GM23338 (cell line): ENCODE results near the gene ECE1. TPM values are rescaled to one million over a fixed set of nuclear protein-coding genes. Genes with fewer than 3 reads are reported as not detected.

Experiments
- ATAC-seq: fragments of 200-7000 bp; cut with Tn5 transposase; 3 replicates; pipeline ENCODE4 v1.9.1; 2020
- DNase-seq: peaks from one replicate; pipeline ENCODE4 v3.0.0-alpha.2; 2015; ENCODE audit warnings: low spot score
- H2AFZ ChIP-seq: fragments of 200-600 bp; sonication (generic); 2 replicates; pipeline ENCODE4 v1.8.0; 2016; ENCODE audit warnings: antibody characterized with exemption, mild to moderate bottlenecking, moderate library complexity
- H3F3A ChIP-seq: fragments of 200-600 bp; sonication (generic); replicated peaks from 2 replicates; pipeline ENCODE4 v1.8.0; 2017; ENCODE audit warnings: antibody characterized with exemption, mixed run types, low read depth
- H3K27ac ChIP-seq: fragments of 200-600 bp; sonication (generic); 2 replicates; pipeline ENCODE4 v1.6.1; 2016; ENCODE audit warnings: low read depth
- H3K27me3 ChIP-seq: fragments of 200-600 bp; sonication (generic); 2 replicates; pipeline ENCODE4 v1.8.0; 2016; ENCODE audit warnings: mild to moderate bottlenecking, mixed run types, moderate library complexity; ENCODE audit not compliant: insufficient read depth
- H3K36me3 ChIP-seq: fragments of 200-600 bp; sonication (generic); 2 replicates; pipeline ENCODE4 v1.8.0; 2016; ENCODE audit warnings: mild to moderate bottlenecking; ENCODE audit not compliant: insufficient read depth
- H3K4me1 ChIP-seq: fragments of 200-600 bp; sonication (generic); 2 replicates; pipeline ENCODE4 v1.8.0; 2016; ENCODE audit warnings: mild to moderate bottlenecking, moderate library complexity; ENCODE audit not compliant: insufficient read depth
- H3K4me2 ChIP-seq: fragments of 200-600 bp; sonication (generic); 2 replicates; pipeline ENCODE4 v1.7.1; 2017; ENCODE audit warnings: mixed run types
- H3K4me3 ChIP-seq: fragments of 200-600 bp; sonication (generic); 2 replicates; pipeline ENCODE4 v1.6.1; 2016; ENCODE audit warnings: mixed run types
- H3K79me2 ChIP-seq: fragments of 200-600 bp; sonication (generic); replicated peaks from 2 replicates; pipeline ENCODE4 v1.8.0; 2017; ENCODE audit warnings: mild to moderate bottlenecking; ENCODE audit not compliant: insufficient read depth
- H3K9me2 ChIP-seq: fragments of 200-600 bp; sonication (generic); 2 replicates; pipeline ENCODE4 v1.8.0; 2017; ENCODE audit not compliant: insufficient read depth
- H4K20me1 ChIP-seq: fragments of 200-600 bp; sonication (generic); replicated peaks from 2 replicates; pipeline ENCODE4 v1.8.0; 2017; ENCODE audit warnings: mild to moderate bottlenecking; ENCODE audit not compliant: insufficient read depth
- H3K27ac Mint-ChIP-seq: 2 replicates; pipeline ENCODE4 v1.8.0; 2020; ENCODE audit warnings: inconsistent platforms, mild to moderate bottlenecking, moderate library complexity, mixed read lengths
- H3K27me3 Mint-ChIP-seq: 3 replicates; pipeline ENCODE4 v1.8.0; 2022; ENCODE audit warnings: low read depth, mild to moderate bottlenecking, moderate library complexity, mixed read lengths, inconsistent platforms; ENCODE audit not compliant: insufficient read depth, poor library complexity
- H3K36me3 Mint-ChIP-seq: 3 replicates; pipeline ENCODE4 v1.8.0; 2021; ENCODE audit warnings: low read depth, mild to moderate bottlenecking, inconsistent platforms, moderate library complexity, mixed read lengths
- H3K4me1 Mint-ChIP-seq: 3 replicates; pipeline ENCODE4 v1.8.0; 2020; ENCODE audit warnings: mild to moderate bottlenecking, inconsistent platforms, mixed read lengths
- H3K4me3 Mint-ChIP-seq: 3 replicates; pipeline ENCODE4 v1.8.0; 2021; ENCODE audit warnings: moderate library complexity, mild to moderate bottlenecking, inconsistent platforms, mixed read lengths
- H3K9me3 Mint-ChIP-seq: 3 replicates; pipeline ENCODE4 v1.8.0; 2020; ENCODE audit warnings: moderate library complexity, mild to moderate bottlenecking, inconsistent platforms, mixed read lengths
- CREB1 ChIP-seq: fragments of 250-450 bp; sonication (Bioruptor Pico); IDR thresholded peaks from 2 replicates; pipeline ENCODE4 v1.5.0; 2020; ENCODE audit warnings: low read depth, mild to moderate bottlenecking, moderate library complexity
- ETS1 ChIP-seq: IDR thresholded peaks from 2 replicates; pipeline ENCODE4 v1.6.1; 2016; ENCODE audit warnings: antibody characterized with exemption
- EZH2 ChIP-seq: fragments of 200-600 bp; sonication (generic); IDR thresholded peaks from one replicate; pipeline ENCODE4 v1.8.0; 2017; ENCODE audit warnings: antibody characterized with exemption, mild to moderate bottlenecking, low read depth; ENCODE audit not compliant: unreplicated experiment
- JUNB ChIP-seq: IDR thresholded peaks from one replicate; pipeline ENCODE4 v1.6.1; 2016; ENCODE audit warnings: antibody characterized with exemption; ENCODE audit not compliant: unreplicated experiment
- NANOG ChIP-seq: IDR thresholded peaks from 2 replicates; pipeline ENCODE4 v1.6.1; 2016; ENCODE audit warnings: antibody characterized with exemption, borderline replicate concordance
- POLR2AphosphoS5 ChIP-seq: IDR thresholded peaks from 2 replicates; pipeline ENCODE4 v1.6.1; 2016; ENCODE audit warnings: antibody characterized with exemption, low read depth
- REST ChIP-seq: IDR thresholded peaks from one replicate; pipeline ENCODE4 v1.6.1; 2018; ENCODE audit warnings: antibody characterized with exemption; ENCODE audit not compliant: unreplicated experiment
- STAT1 ChIP-seq: IDR thresholded peaks from one replicate; pipeline ENCODE4 v1.6.1; 2016; ENCODE audit warnings: antibody characterized with exemption; ENCODE audit not compliant: unreplicated experiment
- ZNF114 ChIP-seq: fragments of 250-450 bp; sonication (Bioruptor Pico); IDR thresholded peaks from 2 replicates; pipeline ENCODE4 v1.5.0; 2020; ENCODE audit warnings: mild to moderate bottlenecking, moderate library complexity
- ZNF331 ChIP-seq: fragments of 250-450 bp; sonication (Bioruptor Pico); IDR thresholded peaks from 2 replicates; pipeline ENCODE4 v1.5.0; 2020; ENCODE audit warnings: low read depth, mild to moderate bottlenecking, moderate library complexity
- ZNF462 ChIP-seq: fragments of 250-450 bp; sonication (Bioruptor Pico); IDR thresholded peaks from 2 replicates; pipeline ENCODE4 v1.5.0; 2020; ENCODE audit warnings: mild to moderate bottlenecking, moderate library complexity
- polyA plus RNA-seq: library from polyadenylated mRNA; unstranded; fragments of >200 nt; fragmentation: Nextera tagmentation; extraction: Ambion mirVana; gene quantifications from 2 replicates; pipeline ENCODE4 v1.2.1, GENCODE V29; 2016
- total RNA-seq: library from RNA; depleted of rRNA; stranded (reverse); fragments of >200 nt; shearing (Covaris generic); gene quantifications from 2 replicates; pipeline ENCODE4 v1.2.3, GENCODE V29; 2014

ECE1 gene
- total and polyA plus RNA-seq, 2 experiments from 2014 or later, result 11.0 to 45.0 TPM

- no peak for TF ChIP-seq ZNF462 (CRISPR knock-in tag)
- TF ChIP-seq CREB1 (CRISPR knock-in tag), result no peak
- TF ChIP-seq ETS1, result no peak
- TF ChIP-seq NANOG, result no peak
- TF ChIP-seq ZNF114 (CRISPR knock-in tag), result no peak
- no peak for TF ChIP-seq JUNB
These were observed 43.6 kb upstream of the ECE1 start (continued) for GRCh38 chr1:21333824-21334213.

- H4K20me1 ChIP-seq, result no peaks in the 10 kb centered on the region; the same call in 1 of the 2 replicates
- Mint-ChIP-seq H3K9me3 (no peaks in the 10 kb centered on the region), H3K4me1 (peaks cover 59% of the 10 kb centered on the region), H3K36me3 (peaks cover 8% of the 10 kb centered on the region; the same call in 2 of the 3 replicates), H3K27ac (no peak overlapping the region; the same call in 1 of the 2 replicates), H3K4me3 (no peak overlapping the region), H3K27me3 (peaks cover 19% of the 10 kb centered on the region)
- no peak overlapping the region for H2AFZ ChIP-seq
- H3K4me3 ChIP-seq, result no peak overlapping the region
- ATAC-seq (no peak), DNase-seq (no peak)
- no peaks in the 10 kb centered on the region for H3K36me3 ChIP-seq
- no peak overlapping the region for H3K4me2 ChIP-seq
- peaks cover 42% of the 10 kb centered on the region for H3K4me1 ChIP-seq
- 0 out of 2 replicates have a peak, but pooled peaks cover 9% of the 10 kb centered on the region for H3F3A ChIP-seq
- no peak overlapping the region for H3K27ac ChIP-seq
- no peaks in the 10 kb centered on the region for H3K9me2 ChIP-seq
- peaks cover 40% of the 10 kb centered on the region for H3K79me2 ChIP-seq
- H3K27me3 ChIP-seq, result no peaks in the 10 kb centered on the region
- TF ChIP-seq EZH2 (no peak), ETS1 (no peak), JUNB (no peak), STAT1 (no peak), REST (no peak), ZNF114 (CRISPR knock-in tag) (no peak), NANOG (no peak), POLR2AphosphoS5 (no peak), ZNF331 (no peak)
These were observed 42.5 kb upstream of the ECE1 start for GRCh38 chr1:21332554-21333311.
